Natural killer cell treated with Interleukin-12 subunit alpha and Interleukin-12 subunit beta and Interleukin-15 and Interleukin-18, amount 100 ng/mL, for 72 hours (primary cell): Measurements from ENCODE around the gene CRKL. TPM values are rescaled to one million over a fixed set of nuclear protein-coding genes. Genes with fewer than 3 reads are reported as not detected.

ENCODE experiments used
- ATAC-seq, 2 donors: fragments of 150-1000 bp; cut with Tn5 transposase in 1 of 2; sonication (Bioruptor Pico), chemical (Tn5 transposase) in 1 of 2; 2 replicates each; pipeline ENCODE4 v1.10.0; 2021
- DNase-seq: peaks from one replicate; pipeline ENCODE4 v3.0.0; 2022; ENCODE audit warnings: low spot score
- H3K27ac Mint-ChIP-seq, 2 donors: 1 replicate in 1 of 2; 2 replicates in 1 of 2; pipeline ENCODE4 v1.8.0; 2022; ENCODE audit warnings: mixed read lengths in 2 of 2, mild to moderate bottlenecking in 1 of 2, moderate library complexity in 1 of 2
- H3K27me3 Mint-ChIP-seq, 2 donors: 1 replicate in 1 of 2; 2 replicates in 1 of 2; pipeline ENCODE4 v1.8.0; 2022; ENCODE audit warnings: mixed read lengths in 2 of 2
- H3K36me3 Mint-ChIP-seq: one replicate; pipeline ENCODE4 v1.8.0; 2022; ENCODE audit warnings: mixed read lengths
- H3K4me1 Mint-ChIP-seq, 2 donors: 1 replicate in 1 of 2; 2 replicates in 1 of 2; pipeline ENCODE4 v1.8.0; 2022; ENCODE audit warnings: low read depth in 2 of 2, mixed read lengths in 2 of 2, mild to moderate bottlenecking in 1 of 2
- H3K4me3 Mint-ChIP-seq: one replicate; pipeline ENCODE4 v1.8.0; 2022; ENCODE audit warnings: mixed read lengths
- H3K9me3 Mint-ChIP-seq: 2 replicates; pipeline ENCODE4 v1.8.0; 2022; ENCODE audit warnings: mixed read lengths
- total RNA-seq, 2 donors: library from RNA; stranded (reverse); gene quantifications; one replicate each; pipeline ENCODE4 v1.2.3, GENCODE V29; 2022

CRKL gene, protein sequence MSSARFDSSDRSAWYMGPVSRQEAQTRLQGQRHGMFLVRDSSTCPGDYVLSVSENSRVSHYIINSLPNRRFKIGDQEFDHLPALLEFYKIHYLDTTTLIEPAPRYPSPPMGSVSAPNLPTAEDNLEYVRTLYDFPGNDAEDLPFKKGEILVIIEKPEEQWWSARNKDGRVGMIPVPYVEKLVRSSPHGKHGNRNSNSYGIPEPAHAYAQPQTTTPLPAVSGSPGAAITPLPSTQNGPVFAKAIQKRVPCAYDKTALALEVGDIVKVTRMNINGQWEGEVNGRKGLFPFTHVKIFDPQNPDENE
- total RNA-seq, result 100 to 1,000 TPM in 1 of 2 donors, 10 to 100 TPM in 1; 78.4 to 105 TPM

- ATAC-seq, result peak; percentile 99
- no peaks in the 10 kb centered on the region for H3K27me3 Mint-ChIP-seq
- peaks cover 34% of the 10 kb centered on the region in 2 donors for H3K4me1 Mint-ChIP-seq
- H3K4me3 Mint-ChIP-seq, result peak within 1 kb of the TSS; percentile 87
- peaks cover 6% of the 10 kb centered on the region for H3K36me3 Mint-ChIP-seq
- H3K9me3 Mint-ChIP-seq, result no peaks in the 10 kb centered on the region
- H3K27ac Mint-ChIP-seq, result peak within 1 kb of the TSS; percentile 92 to 97
- DNase-seq, result peak; percentile 99
Measured at GRCh38 chr22:20916916-20917810, at the start of gene CRKL. TSS of gene CRKL (plus strand) at chr22:20917407. CDS start at chr22:20917935, 528 bp downstream.

DNA sequence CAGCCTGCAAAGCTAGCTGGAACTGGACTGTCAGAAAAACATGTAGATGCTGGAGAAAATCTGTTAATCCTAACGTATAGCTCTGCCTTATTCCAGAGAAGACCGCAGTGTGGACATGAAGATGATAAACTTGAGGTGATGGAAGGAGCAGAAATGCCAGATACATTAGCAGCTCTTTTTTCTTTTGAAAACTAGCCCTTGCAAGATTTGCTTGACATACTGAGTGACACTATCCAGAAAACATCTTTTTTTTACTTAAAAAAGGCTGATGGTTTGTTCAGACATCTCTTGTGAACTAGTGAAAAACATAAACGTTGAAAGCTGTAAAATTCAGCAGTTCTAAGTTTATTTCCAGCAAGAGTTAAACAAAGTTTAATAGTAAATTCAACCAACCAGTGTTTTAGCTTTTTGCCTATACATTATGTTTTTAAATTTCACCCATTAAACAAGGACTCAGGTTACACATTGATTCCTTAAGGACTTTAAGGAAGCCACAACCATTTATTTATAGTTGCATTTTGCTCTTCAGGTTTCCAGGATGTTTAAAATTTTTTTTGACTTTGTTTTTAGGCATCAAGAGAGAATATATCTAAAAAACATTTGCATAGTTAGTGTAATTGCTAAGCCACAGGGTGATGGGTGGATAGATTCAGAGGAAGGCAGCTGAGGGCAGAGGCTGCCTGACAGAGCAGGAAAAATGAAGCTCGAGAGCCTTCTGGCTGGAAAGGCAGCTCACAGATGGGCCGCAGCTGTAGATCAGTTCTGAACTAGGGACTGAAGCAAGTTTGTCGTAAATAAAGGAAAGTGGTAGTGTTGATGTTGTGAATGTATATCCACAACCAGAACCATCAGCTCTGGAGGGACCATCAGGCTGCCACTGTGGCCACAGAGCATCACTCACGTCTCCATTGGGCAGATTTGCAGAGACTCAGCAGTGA is 48.9 kb upstream of the CRKL start:
- ATAC-seq, result no peak
- Mint-ChIP-seq H3K27me3 (no peaks in the 10 kb centered on the region), H3K27ac (peak overlapping the region; percentile 92 to 97), H3K36me3 (no peaks in the 10 kb centered on the region), H3K9me3 (no peaks in the 10 kb centered on the region), H3K4me3 (no peak overlapping the region), H3K4me1 (peaks cover 32 to 37% of the 10 kb centered on the region in 2 donors)
- no peak for DNase-seq

GRCh38 chr22:20869234-20869633 is 48.0 kb upstream of the CRKL start:
- Mint-ChIP-seq H3K4me1 (peaks cover 26 to 32% of the 10 kb centered on the region in 2 donors), H3K9me3 (no peaks in the 10 kb centered on the region), H3K4me3 (no peak overlapping the region), H3K27me3 (no peaks in the 10 kb centered on the region), H3K36me3 (no peaks in the 10 kb centered on the region), H3K27ac (peak overlapping the region in 1 of 2 donors; percentile 97)
- ATAC-seq (no peak), DNase-seq (no peak)

GRCh38 chr22:20873214-20873613 is 44.0 kb upstream of the CRKL start:
- no peak overlapping the region for H3K27ac Mint-ChIP-seq
- no peak overlapping the region for H3K4me3 Mint-ChIP-seq
- H3K36me3 Mint-ChIP-seq, result no peaks in the 10 kb centered on the region
- peaks cover 0 to 12% of the 10 kb centered on the region in 2 donors for H3K4me1 Mint-ChIP-seq
- no peak for DNase-seq
- ATAC-seq, result no peak
- no peaks in the 10 kb centered on the region for H3K9me3 Mint-ChIP-seq
- no peaks in the 10 kb centered on the region for H3K27me3 Mint-ChIP-seq

DNA sequence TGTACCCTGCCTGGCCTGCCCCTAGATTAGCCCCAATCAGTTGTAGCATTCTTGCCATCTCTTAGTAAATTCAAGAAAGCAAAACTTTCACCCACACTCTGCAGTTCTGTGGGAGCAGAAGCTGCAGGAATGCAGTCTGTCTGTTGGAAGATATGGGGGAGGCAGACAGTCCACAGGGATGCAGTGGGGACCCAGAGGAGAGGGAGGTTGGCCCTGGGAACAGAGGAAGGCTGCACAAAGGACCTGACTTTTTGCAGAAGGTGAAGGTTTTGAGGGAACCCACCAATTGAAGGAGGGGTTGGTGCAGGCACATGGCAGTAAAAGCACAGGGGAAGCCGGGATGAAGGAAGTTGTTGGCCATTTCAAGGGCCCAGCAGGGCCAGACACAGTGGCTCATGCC is 41.9 kb upstream of the CRKL start:
- Mint-ChIP-seq H3K36me3 (no peaks in the 10 kb centered on the region), H3K27me3 (no peaks in the 10 kb centered on the region), H3K4me3 (no peak overlapping the region), H3K9me3 (no peaks in the 10 kb centered on the region), H3K27ac (no peak overlapping the region), H3K4me1 (peaks cover 0 to 10% of the 10 kb centered on the region in 2 donors)
- ATAC-seq (no peak), DNase-seq (no peak)

GRCh38 chr22:20877715-20878114 is 39.5 kb upstream of the CRKL start:
- Mint-ChIP-seq H3K9me3 (no peaks in the 10 kb centered on the region), H3K36me3 (peaks cover 7% of the 10 kb centered on the region), H3K4me3 (no peak overlapping the region), H3K27ac (no peak overlapping the region), H3K27me3 (no peaks in the 10 kb centered on the region), H3K4me1 (peaks cover 0 to 10% of the 10 kb centered on the region in 2 donors)
- DNase-seq, result no peak
- ATAC-seq, result no peak

DNA sequence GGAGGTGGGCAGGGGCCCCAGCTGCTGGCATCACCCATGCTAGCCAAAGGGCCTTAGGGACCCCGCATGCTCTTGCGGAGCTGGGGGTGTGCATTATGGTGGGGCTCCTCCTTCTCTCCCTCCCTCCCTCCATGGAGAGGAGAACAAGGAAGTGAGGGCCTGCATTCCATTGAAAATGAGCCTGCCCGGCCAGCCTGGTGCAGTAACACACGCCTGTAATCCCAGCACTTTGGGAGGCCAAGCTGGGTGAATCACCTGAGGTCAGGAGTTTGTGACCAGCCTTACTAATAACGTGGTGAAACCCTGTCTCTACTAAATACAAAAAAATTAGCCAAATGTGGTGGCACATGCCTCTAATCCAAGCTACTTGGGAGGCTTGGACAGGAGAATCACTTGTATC is 36.0 kb upstream of the CRKL start:
- no peak for DNase-seq
- Mint-ChIP-seq H3K27me3 (no peaks in the 10 kb centered on the region), H3K4me1 (peaks cover 0 to 15% of the 10 kb centered on the region in 2 donors), H3K9me3 (no peaks in the 10 kb centered on the region), H3K27ac (no peak overlapping the region), H3K36me3 (peaks cover 15% of the 10 kb centered on the region), H3K4me3 (no peak overlapping the region)
- ATAC-seq, result no peak

- ATAC-seq (no peak), DNase-seq (no peak)
- H3K27me3 Mint-ChIP-seq, result no peaks in the 10 kb centered on the region
- peaks cover 0 to 15% of the 10 kb centered on the region in 2 donors for H3K4me1 Mint-ChIP-seq
- no peak overlapping the region for H3K4me3 Mint-ChIP-seq
- no peaks in the 10 kb centered on the region for H3K9me3 Mint-ChIP-seq
- peak overlapping the region in 1 of 2 donors; percentile 58 for H3K27ac Mint-ChIP-seq
- peaks cover 17% of the 10 kb centered on the region for H3K36me3 Mint-ChIP-seq
Measured at GRCh38 chr22:20881869-20882815, 35.1 kb upstream of the CRKL start.

GRCh38 chr22:20882855-20883254 is 34.4 kb upstream of the CRKL start:
- Mint-ChIP-seq H3K4me3 (no peak overlapping the region), H3K27ac (no peak overlapping the region), H3K9me3 (no peaks in the 10 kb centered on the region), H3K36me3 (peaks cover 23% of the 10 kb centered on the region), H3K27me3 (no peaks in the 10 kb centered on the region), H3K4me1 (peaks cover 0 to 15% of the 10 kb centered on the region in 2 donors)
- no peak for DNase-seq
- ATAC-seq, result no peak

- DNase-seq (no peak), ATAC-seq (no peak)
- peak overlapping the region in 1 of 2 donors; percentile 34 for H3K27ac Mint-ChIP-seq
- no peaks in the 10 kb centered on the region for H3K9me3 Mint-ChIP-seq
- H3K27me3 Mint-ChIP-seq, result no peaks in the 10 kb centered on the region
- no peak overlapping the region for H3K4me3 Mint-ChIP-seq
- H3K4me1 Mint-ChIP-seq, result peaks cover 0 to 12% of the 10 kb centered on the region in 2 donors
- H3K36me3 Mint-ChIP-seq, result peaks cover 23% of the 10 kb centered on the region
Measured at GRCh38 chr22:20884454-20884853, 32.8 kb upstream of the CRKL start.

DNA sequence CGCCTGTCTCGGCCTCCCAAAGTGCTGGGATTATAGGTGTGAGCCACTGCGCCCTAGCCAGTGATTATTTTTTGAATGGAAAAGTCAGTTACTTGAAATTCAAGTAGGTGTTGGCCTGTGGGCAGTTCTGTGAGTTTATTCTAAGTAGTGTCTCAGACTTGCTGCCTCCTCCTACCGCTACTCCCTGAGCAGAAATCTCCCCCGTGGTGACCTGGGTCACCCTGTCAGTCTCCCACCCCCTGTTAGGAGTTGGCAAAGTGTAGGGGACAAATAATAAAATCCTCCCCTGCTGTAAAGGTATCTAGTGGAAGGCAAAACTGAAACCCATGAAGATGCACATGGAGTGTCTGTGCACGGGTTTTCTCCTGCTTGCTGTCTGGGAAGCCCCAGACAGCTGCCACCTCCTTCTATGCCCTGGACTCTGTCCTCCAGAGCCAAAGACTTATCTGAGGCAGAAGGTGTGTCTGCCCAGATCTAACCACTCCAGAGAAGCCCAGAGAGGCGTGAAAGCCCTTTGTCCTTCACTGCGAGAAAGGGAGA is 32.1 kb upstream of the CRKL start:
- Mint-ChIP-seq H3K27ac (peak overlapping the region in 1 of 2 donors; percentile 78), H3K4me1 (peaks cover 0 to 14% of the 10 kb centered on the region in 2 donors), H3K9me3 (no peaks in the 10 kb centered on the region), H3K36me3 (peaks cover 27% of the 10 kb centered on the region), H3K27me3 (no peaks in the 10 kb centered on the region), H3K4me3 (no peak overlapping the region)
- ATAC-seq (peak; percentile 36 to 39), DNase-seq (no peak)

GRCh38 chr22:20885557-20886323 is 31.5 kb upstream of the CRKL start:
- peak; percentile 86 to 97 for ATAC-seq
- Mint-ChIP-seq H3K36me3 (peaks cover 28% of the 10 kb centered on the region), H3K9me3 (no peaks in the 10 kb centered on the region), H3K4me3 (no peak overlapping the region), H3K4me1 (peaks cover 0 to 14% of the 10 kb centered on the region in 2 donors), H3K27me3 (no peaks in the 10 kb centered on the region), H3K27ac (peak overlapping the region in 1 of 2 donors; percentile 78)
- DNase-seq, result peak; percentile 76
